ENCODE results near the gene WDR31.
"Not testable (repeated sequence)": the region's sequence is repeated elsewhere in the genome, so short reads cannot be mapped to it uniquely, and the experiment has no call there.

WDR31 gene

DNA sequence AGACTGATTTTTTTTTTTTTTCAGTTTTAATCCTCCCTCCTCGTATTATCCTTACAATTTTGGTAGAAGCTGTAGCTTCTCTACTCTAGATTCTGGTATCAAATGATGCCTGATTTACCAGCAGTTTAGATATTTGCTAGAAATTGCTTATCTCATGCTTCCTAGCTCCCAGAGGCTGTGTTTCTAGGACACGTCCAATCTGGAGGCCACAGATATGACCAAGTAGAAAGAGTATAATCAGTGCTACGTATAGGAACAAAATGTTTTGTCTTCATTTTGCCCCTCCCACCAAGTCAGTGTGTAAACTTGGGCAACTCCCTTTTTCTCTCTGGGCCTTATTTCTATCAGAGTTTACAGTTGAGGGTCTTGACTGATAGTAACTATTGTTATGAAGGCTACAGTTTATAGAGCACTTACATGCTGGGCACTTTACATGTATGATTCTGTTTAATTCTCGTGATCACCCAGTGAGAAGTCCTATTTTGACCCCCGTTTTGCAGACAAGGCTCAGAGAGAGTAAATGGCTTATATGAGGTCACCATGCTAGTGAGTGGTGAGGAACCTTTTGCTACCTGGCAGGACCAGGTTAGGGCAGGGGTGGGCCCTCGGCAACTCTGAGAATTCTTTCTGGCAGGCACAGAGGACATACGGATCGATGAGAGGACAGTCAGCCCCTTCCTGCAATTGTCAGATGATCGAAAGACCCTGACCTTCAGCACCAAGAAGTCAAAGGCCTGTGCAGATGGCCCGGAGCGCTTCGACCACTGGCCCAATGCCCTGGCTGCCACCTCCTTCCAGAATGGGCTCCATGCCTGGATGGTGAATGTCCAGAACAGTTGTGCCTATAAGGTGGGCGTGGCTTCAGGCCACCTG is 29.1 kb upstream of the WDR31 start:
- DNase-seq (ENCODE audit: low read depth), result no peak

DNA sequence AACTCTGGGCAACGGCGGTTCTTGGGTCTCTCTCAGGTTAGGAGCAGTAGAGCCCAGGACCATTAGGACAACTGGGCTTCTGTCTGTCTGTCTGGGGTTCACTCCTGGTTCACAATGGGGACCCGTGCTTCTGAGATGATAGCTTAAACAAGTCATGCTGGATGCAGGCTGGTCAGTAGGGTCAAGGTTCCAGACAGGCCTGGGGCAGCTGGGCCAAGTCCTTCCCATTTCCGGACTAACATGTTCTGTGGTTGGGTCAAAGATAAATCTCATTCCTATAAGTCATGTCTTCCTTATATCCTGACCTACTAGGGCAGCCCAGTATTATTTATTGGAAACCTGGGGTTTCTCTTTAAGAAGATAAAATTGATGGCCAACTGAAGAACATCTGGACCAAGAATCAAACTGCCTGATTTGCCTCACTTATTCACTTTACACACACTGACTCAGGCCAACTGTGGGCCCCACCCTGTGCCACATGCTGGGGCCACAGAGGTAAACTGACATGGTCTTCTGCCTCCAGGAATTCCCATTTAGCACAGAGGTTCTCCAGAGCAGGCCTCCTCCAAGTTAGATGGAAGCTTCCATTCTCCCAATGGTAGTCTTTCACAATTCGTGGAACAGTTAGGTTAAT is 28.4 kb upstream of the WDR31 start:
- DNase-seq (ENCODE audit: low read depth), result no peak

DNA sequence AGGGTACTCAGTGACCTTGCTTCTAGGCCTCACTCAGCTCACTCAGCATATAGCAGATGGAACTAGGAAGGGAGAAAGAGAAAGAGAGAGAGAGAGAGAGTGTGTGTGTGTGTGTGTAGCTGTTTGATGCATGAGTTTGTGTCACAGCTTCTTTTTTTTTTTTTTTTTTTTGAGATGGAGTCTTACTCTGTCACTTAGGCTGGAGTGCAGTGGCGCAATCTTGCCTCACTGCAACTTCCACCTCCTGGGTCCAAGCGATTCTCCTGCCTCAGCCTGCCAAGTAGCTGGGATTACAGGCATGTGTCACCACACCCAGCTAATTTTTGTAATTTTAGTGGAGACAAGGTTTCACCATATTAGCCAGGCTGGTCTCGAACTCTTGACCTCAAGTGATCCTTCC is 25.6 kb upstream of the WDR31 start:
- DNase-seq (ENCODE audit: low read depth), result not testable (repeated sequence)

DNA sequence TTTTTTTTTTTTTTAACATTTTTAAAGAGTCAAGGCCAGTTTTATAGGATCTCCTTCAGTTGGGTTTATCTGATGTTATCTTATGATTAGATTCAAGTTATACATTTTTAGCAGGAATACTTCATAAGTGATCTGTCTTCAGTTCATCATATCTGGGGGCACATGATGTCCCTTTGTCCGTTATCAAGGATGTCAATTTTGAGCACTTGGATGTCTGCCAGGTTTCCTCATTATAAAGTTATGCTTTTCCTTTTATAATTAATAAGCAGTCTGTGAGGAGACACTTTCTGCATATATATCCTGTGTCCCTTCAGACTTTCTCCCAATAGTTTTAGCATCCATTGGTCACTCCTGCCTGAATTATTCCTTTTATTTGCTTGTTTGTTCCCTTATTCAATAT is 24.9 kb upstream of the WDR31 start:
- no peak for DNase-seq (ENCODE audit: low read depth)

DNA sequence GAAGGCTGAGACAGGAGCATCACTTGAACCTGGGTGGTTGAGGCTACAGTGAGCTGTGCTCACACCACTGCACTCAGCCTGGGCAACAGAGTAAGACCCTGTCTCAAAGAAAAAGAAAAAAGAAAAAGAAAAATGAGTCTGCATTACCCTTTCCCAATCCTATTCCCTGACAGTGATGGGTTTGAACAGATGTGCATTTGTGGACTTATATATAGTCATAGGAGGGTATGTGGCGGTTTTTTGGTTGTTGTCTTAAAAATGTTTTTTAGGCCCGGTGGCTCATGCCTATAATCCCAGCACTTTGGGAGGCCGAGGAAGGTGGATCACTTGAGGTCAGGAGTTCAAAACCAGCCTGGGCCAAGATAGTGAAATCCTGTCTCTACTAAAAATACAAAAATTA is 23.3 kb upstream of the WDR31 start:
- DNase-seq (ENCODE audit: low read depth), result no peak

DNA sequence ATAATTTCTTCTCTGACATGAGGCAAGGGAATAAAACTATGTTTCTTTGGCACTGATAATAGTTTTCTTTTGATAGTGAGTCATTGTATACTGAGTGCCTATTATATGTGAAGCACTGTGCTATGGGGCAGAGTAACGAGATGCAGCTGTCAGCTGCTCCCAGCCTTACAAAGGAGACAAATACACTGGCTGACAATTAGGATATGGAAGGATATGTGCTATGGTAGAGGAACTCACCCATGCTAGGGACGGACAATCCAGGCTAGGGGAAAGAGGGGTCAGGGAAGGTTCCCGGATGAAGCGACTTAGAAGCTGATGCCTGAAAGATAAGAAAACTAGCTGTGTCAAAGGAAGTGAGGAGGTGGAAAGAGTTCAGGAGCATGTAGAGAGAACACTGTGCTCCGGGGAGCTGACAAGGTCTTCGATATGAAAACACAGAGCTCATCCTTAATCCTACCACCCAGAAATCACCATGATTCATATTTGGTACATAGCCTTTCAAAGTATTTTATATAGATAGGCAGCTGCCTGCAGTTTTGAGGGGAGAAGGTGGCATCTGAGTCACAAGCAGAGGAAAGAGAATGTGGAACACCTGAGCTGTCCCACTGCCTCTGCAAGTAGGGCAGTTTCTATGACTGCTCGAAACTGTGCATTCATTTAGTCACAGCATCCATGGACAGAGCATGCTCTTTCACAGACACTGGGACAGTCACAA is 21.4 kb upstream of the WDR31 start:
- peak; percentile 19 for DNase-seq (ENCODE audit: low read depth)

DNA sequence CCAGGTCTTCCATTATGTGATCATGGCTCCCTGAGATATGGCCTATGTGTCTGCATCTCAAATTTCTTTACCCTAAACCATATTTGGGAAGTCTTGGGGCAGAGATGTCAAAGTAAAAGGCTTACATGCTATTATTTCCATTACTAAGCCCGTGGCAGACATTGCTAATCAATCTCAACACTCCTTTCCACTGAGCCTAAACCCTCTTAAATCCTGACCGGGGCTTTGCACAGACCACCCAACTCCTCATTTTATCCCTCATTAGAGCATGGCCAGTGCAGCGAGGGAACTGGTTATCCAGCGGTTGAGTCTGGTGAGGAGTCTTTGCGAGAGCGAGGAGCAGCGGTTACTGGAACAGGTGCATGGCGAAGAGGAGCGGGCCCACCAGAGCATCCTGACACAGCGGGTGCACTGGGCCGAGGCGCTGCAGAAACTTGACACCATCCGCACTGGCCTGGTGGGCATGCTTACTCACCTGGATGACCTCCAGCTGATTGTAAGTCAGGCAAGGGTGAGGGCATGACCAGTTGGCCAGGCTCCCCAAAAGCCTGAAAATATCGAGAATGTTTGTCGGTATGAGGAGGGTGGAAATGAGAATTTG is 20.3 kb upstream of the WDR31 start:
- no peak for DNase-seq (ENCODE audit: low read depth)

DNA sequence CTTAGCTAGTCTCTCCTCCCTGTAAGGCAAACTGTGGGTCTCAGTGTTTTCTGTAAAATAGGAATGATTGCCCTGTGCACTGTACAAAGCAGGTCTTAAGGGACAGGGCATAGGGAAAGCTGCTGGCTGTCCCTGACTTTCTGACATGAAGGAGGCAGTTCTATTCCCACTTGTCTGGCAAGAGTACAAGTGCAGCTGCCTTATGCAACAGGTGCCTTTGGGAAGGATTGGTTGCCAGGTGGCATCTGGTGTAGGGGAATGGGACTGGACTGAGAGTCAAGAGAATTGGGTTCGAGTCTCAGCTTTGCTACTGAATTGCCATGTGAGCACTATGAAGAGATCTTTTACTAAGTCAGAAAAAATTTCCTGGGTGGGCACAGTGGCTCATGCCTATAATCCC is 19.3 kb upstream of the WDR31 start:
- no peak for DNase-seq (ENCODE audit: low read depth)

DNA sequence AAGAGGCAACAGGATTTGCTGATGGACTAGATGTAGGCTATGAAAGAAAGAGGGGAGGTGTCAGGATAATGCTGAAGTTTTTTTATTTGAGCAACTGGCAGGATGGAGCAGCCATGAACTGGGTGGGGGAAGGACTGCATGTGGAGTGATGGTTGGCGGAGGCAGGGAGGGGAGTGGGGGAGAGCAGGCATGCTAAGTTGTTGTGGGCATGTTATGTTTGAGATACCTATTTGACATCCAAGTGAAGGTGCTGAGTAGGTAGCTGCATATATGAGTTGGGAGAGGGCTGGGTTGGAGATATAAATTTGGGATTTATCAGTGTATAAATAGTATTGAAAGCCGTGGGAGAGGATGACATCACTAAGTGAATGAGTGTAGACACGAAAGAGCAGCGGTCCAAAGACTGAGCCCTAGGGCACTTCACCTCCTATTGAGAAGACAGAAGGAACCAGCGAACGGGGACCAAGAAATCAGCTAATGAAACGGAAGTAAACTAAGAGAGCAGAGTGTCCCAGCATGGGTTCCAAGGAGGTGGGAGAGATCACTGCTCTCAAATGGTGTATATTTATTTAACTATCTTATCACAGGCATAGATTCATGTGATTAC is 16.7 kb upstream of the WDR31 start:
- DNase-seq (ENCODE audit: low read depth), result no peak

DNA sequence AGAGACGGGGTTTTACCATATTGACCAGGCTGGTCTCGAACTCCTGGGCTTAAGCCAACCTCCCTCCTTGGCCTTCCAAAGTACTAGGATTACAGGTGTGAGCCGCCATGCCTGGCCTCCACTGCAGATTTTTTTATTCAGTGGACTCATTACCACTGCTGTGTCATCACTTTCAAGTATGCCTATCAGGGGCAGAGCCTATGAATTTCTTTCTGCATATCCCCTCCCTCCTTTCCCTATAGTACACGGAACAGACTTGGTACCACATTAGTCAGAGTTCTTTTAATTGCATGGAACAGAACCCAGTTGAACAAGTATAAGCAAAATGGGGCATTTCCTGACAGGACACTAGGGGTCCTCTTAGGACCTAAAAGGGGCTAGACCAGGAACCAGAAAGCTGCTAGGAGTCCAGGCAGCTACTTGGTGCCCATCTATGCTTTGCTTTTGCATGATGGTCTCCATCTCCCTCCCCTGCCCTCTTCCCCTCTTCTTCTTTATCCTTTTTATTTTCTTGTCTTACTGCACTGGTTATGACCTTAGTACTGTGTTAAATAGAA is 15.0 kb upstream of the WDR31 start:
- DNase-seq (ENCODE audit: low read depth), result no peak

DNA sequence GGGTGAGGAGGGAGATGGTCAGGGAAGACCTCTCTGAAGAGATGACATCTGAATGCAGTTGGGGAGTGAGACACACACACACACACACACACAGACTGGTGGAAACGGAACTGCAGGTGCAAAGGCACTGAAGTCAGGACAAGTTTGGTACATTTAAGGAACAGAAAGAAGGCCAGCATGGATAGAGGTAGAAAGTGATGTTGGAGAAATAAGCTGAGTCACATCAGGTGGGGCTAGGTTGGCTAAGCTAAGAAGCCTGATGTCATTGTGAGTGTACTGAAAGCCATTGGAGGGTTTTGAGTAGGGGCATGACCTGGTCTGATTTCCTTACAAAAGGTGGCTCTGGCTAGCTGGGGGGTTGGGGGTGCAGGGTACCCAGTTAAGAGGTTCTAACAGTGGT is 12.3 kb upstream of the WDR31 start:
- no peak for DNase-seq (ENCODE audit: low read depth)

DNA sequence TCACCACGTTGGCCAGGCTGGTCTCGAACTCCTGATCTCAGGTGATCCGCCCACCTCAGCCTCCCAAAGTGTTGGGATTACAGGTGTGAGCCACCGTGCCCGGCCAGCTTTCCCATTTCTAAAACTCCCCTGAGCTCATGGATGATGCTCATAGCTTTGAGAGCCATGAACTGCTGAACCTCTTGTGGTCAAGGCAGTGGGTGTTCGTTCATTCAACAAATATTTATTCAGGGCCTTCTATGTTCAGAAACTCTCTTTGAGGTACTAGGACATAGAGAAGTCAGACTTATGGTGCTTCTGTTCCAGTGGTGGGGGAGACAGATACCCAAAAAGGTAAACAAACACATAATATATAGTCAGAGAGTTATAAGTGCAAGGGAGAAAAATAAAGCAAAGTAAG is 11.9 kb upstream of the WDR31 start:
- DNase-seq (ENCODE audit: low read depth), result no peak

DNA sequence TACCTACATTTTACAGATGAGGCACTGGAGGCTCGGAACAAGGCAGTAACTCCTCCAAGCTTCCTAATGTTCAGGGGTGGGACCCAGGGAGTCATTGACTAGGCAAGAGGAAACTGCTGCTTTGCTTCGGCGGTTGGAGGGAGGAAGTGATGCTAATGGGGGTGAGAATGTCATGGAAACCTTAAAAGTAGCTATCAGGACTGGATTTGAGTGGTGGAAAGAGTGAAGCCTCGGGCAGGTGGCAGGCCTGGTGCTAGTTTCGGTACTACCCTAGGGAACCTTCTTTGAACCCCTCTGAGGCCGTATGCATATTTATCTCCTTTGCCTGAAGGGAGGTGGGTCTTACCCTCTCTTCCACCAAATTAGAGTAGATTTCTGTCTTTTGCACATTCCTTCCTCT is 10.9 kb upstream of the WDR31 start:
- no peak for DNase-seq (ENCODE audit: low read depth)

DNA sequence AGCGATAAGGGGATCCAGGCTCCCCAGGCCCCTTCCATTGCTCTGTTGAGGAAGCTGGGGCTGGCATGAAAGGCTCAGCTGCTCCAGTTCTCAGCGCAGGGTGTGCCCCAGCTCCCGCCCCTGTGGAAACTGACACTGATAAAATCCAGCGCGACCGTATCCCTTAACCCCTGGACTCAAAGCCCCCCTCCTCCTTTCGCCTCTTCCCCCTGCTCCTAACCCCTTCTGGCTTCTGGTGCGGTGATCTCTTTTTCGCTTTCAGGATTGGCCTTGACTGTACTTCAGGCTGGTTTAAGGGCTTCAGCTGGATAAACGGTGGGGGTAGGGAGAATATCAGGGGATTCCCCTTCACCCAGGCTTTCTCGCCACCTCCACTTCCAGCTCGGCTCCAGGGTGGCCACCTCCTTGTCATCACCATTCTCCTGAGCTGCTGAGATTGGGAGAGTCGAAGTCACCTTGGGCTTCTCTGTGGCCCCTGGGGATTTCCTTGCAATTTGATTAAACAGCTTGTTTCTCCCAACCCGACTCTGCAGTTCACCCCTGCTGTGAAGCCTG is 10.1 kb upstream of the WDR31 start:
- DNase-seq (ENCODE audit: low read depth), result no peak

DNA sequence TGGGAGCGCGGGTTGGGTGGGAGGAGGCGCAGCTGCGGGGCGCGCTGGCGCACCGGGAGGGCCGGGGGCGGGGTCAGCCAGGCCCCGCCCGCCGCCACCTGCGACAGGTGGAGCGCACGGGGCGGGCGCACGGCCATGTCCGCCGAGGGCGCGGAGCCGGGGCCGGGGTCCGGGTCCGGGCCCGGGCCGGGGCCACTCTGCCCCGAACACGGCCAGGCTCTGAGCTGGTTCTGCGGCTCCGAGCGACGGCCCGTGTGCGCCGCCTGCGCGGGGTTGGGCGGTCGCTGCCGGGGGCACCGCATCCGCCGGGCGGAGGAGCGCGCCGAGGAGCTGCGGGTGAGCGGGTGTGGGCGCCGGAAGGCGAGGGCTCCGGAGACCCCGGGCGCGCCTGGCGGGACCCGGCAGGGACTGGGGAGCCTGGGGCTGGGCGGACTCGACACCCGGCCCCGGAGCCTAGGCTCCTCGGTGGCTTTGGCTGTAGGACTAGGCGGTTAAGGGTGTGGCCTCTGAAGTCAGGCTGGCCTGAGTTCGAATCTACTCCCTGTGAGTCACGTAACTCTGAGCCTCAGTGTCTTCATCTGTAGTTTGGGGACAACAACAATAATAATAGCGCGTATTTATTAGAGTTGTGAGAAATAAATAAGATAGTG is 9.5 kb upstream of the WDR31 start, which contains the start of gene BSPRY:
Gene BSPRY (plus strand): TSS at position 97 of the 650 bp plus-strand sequence. CDS start 39 bp downstream, at position 136.
- DNase-seq (ENCODE audit: low read depth), result no peak

DNA sequence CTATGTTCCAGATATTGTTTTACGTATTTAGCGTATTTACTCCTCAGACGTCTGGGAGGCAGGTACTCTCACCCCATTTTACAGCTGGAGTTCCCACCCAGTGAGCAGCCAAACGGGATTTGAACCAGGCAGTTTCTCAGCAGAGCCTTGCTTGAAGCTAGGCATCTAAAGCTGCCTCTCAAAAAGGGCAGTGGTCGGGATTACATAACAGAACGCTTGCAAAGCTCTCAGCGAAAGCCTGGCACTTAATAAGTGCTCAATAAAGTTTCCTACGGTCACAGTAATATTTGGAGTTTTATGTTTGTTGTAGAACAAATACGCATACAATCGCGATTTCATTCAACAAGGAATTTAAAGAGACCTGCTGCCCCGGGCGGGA is 9.0 kb upstream of the WDR31 start:
- DNase-seq (ENCODE audit: low read depth), result no peak

DNA sequence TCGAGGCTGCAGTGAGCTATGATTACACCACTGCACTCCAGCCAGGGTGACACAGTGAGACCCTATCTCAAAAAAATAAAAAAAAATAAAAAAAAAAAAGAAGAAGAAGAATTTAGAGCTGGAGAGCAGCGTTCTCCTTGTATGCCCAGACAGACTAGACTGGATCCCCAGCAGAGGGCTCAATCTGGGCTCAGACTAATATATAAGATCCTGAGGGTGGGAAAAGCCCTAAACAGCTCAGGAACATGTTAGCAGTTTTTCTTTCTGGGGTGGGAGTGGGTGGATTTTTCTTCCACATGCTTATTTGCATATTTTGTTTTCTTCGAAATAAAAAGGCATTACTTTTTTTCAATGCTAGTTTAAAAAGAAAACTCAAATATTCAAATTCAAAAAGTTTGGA is 8.4 kb upstream of the WDR31 start:
- DNase-seq (ENCODE audit: low read depth), result no peak

DNA sequence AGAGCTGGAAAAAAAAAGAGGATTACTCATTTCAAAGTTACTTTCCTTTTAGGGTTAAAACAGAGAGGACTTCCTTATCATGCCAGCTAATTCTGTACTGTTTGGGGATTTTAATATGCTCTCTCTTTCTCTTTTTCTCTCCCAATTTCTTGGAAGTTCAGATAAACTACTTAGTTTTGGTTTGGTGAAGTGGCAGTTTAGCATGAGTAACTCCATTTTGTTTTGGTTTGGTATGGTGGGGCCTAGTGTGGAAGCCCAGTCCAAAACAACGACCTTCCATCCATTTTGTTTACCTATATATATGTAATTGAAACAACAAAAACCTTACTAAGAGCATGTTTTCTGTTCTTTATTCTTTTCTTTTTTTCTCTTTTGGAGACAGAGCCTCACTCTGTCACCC is 5.6 kb upstream of the WDR31 start:
- no peak for DNase-seq (ENCODE audit: low read depth)

DNA sequence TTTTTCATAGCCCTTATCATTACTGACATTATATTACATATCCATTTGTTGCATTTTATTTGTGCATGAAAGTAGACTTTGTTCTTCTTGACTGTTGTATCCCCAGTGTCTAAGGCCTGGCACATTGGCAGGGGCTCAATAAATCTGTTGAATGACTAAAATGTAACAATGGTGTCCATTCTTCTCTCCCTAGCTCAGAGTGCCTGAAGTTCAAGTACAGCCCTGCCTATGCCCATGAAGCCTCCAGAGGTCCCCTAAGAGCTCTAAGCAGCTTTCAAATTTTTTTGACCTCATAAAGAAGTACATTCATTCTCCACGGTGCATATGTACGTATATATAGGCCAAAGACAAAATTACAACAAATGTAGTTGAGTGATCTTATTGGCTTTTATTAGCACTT is 5.1 kb upstream of the WDR31 start:
- no peak for DNase-seq (ENCODE audit: low read depth)

DNA sequence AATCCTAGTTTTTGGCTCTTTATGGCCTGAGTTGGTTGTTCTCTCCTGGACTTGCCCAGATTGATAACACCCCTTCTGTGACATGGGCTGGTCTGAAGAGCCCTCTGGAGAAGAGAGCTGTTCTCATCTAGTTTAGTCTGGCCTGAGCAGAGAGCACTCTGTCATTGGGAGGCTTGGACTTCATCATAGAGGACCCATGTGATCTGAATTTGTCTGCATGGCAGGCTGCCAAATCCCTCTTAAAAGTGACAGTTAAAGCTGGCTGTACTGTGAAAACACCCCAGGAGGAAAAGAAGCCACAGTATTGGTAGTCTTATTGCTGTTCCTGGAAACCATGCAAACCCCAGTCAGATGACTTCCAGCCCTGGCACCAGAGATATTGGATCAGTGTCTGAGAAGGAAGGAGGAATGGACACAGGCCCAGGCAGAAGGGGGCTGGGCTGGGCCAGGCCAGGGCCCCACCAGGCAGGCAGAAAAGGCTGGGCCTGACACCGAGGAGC is 3.7 kb upstream of the WDR31 start:
- DNase-seq (ENCODE audit: low read depth), result peak; percentile 94

Data from stromal cell of bone marrow (primary cell).